Gastroesophageal sphincter (tissue), 4 donors: ENCODE measurements around the gene MUC6. TPM values are rescaled to one million over a fixed set of nuclear protein-coding genes. Genes with fewer than 3 reads are reported as not detected.

Source experiments
- ATAC-seq: fragments of 150-250 bp; one replicate; pipeline ENCODE4 v1.9.1; 2016; ENCODE audit warnings: mild to moderate bottlenecking, moderate library complexity
- H3K27ac ChIP-seq, 4 donors: fragments of 200-600 bp; sonication (generic) in 3 of 4; 1 replicate in 3 of 4; 2 replicates in 1 of 4; pipeline ENCODE4 v1.5.1; 2016 to 2019
- H3K27me3 ChIP-seq: fragments of 200-600 bp; sonication (generic); one replicate; pipeline ENCODE4 v1.5.1; 2019
- H3K36me3 ChIP-seq, 2 donors: fragments of 200-600 bp; sonication (generic); one replicate each; pipeline ENCODE4 v1.5.1; 2019; ENCODE audit warnings: control low read depth in 1 of 2
- H3K4me1 ChIP-seq, 3 donors: fragments of 200-600 bp; sonication (generic); 1 replicate in 2 of 3; 2 replicates in 1 of 3; pipeline ENCODE4 v1.5.1; 2016 to 2019; ENCODE audit warnings: control low read depth in 2 of 3
- H3K4me3 ChIP-seq, 2 donors: fragments of 200-600 bp; sonication (generic); one replicate each; pipeline ENCODE4 v1.5.1; 2019; ENCODE audit warnings: mild to moderate bottlenecking in 1 of 2, moderate library complexity in 1 of 2
- H3K9me3 ChIP-seq, 3 donors: fragments of 200-600 bp; sonication (generic); one replicate each; pipeline ENCODE4 v1.5.1; 2017 to 2019; ENCODE audit warnings: control low read depth in 2 of 3
- CTCF ChIP-seq, 4 experiments: fragments of 200-600 bp in 2 of 4; fragments of 450-650 bp in 2 of 4; sonication (generic) in 1 of 4; IDR thresholded peaks; one replicate each; pipeline ENCODE4 v1.5.1; 2017 to 2019; ENCODE audit warnings: antibody characterized with exemption in 4 of 4, mild to moderate bottlenecking in 2 of 4, moderate library complexity in 2 of 4
- EP300 ChIP-seq: sonication (generic); formaldehyde crosslinking; IDR thresholded peaks from one replicate; pipeline ENCODE4 v1.6.1; 2017; ENCODE audit warnings: antibody characterized with exemption, mild to moderate bottlenecking
- POLR2A ChIP-seq, 2 donors: fragments of 450-650 bp; IDR thresholded peaks; one replicate each; pipeline ENCODE4 v1.6.1; 2017; ENCODE audit warnings: antibody characterized with exemption in 2 of 2, mild to moderate bottlenecking in 2 of 2, moderate library complexity in 1 of 2
- POLR2AphosphoS5 ChIP-seq: sonication (generic); formaldehyde crosslinking; IDR thresholded peaks from one replicate; pipeline ENCODE4 v1.6.1; 2017; ENCODE audit warnings: antibody characterized with exemption
- WGBS, 2 donors: methylation state at CpG; one replicate each; pipeline ENCODE4 v1.1.5; 2018; ENCODE audit warnings: low coverage in 1 of 2; 5-methylcytosine and 5-hydroxymethylcytosine counted together
- total RNA-seq, 4 donors: library from RNA; depleted of rRNA; stranded (reverse); fragments of >200 nt; gene quantifications; one replicate each; pipeline ENCODE4 v1.1.0, GENCODE V29; 2016

The MUC6 gene
- total RNA-seq, 4 donors from 2014 or later, result 0.77 TPM; not detected in 3

GRCh38 chr11:1028616-1029015 is 7.9 kb downstream of the MUC6 start:
- Histone ChIP-seq H3K4me3 (no peak overlapping the region), H3K9me3 (no peaks in the 10 kb centered on the region), H3K4me1 (no peaks in the 10 kb centered on the region), H3K36me3 (peaks cover 0 to 8% of the 10 kb centered on the region in 2 donors), H3K27me3 (peaks cover 6% of the 10 kb centered on the region), H3K27ac (no peak overlapping the region)
- no CpG with 5 or more reads among the region's 14 CpGs for WGBS, 2 donors
- no peak for TF ChIP-seq POLR2AphosphoS5
- TF ChIP-seq EP300, result no peak
- no peak for TF ChIP-seq CTCF (IDR thresholded peaks at IDR 0.05)
- no peak for TF ChIP-seq POLR2A (IDR thresholded peaks at IDR 0.05)
- no peak for ATAC-seq

- peaks cover 0 to 8% of the 10 kb centered on the region in 2 donors for H3K36me3 ChIP-seq
- no peaks in the 10 kb centered on the region for H3K4me1 ChIP-seq
- TF ChIP-seq EP300, result no peak
- no peak for TF ChIP-seq POLR2AphosphoS5
- TF ChIP-seq CTCF (IDR thresholded peaks at IDR 0.05), result no peak
- TF ChIP-seq POLR2A (IDR thresholded peaks at IDR 0.05), result no peak
- ATAC-seq, result no peak
- no peak overlapping the region for H3K27ac ChIP-seq
- H3K9me3 ChIP-seq, result no peaks in the 10 kb centered on the region
- no CpG with 5 or more reads among the region's 17 CpGs for WGBS, 2 donors
- H3K27me3 ChIP-seq, result peaks cover 6% of the 10 kb centered on the region
- no peak overlapping the region for H3K4me3 ChIP-seq
These were observed 8.3 kb downstream of the MUC6 start for GRCh38 chr11:1028291-1028540.

- Histone ChIP-seq H3K9me3 (no peaks in the 10 kb centered on the region), H3K4me1 (no peaks in the 10 kb centered on the region), H3K4me3 (no peak overlapping the region), H3K27me3 (peaks cover 6% of the 10 kb centered on the region), H3K36me3 (peaks cover 0 to 8% of the 10 kb centered on the region in 2 donors), H3K27ac (no peak overlapping the region)
- no peak for ATAC-seq
- WGBS, 2 donors, result 40% methylated on average over 1 of the region's 36 CpGs; no CpG with 5 or more reads in 1 of the 2 donors
- TF ChIP-seq CTCF (IDR thresholded peaks at IDR 0.05) (no peak), POLR2AphosphoS5 (no peak), EP300 (no peak)
These were observed 8.8 kb downstream of the MUC6 start for GRCh38 chr11:1027483-1028290.

GRCh38 chr11:1026641-1027482 is 9.7 kb downstream of the MUC6 start:
- no peaks in the 10 kb centered on the region for H3K4me1 ChIP-seq
- WGBS, 2 donors, result no CpG with 5 or more reads among the region's 46 CpGs
- no peak overlapping the region for H3K4me3 ChIP-seq
- no peak for TF ChIP-seq POLR2A (IDR thresholded peaks at IDR 0.05)
- no peak for ATAC-seq
- H3K27me3 ChIP-seq, result peaks cover 6% of the 10 kb centered on the region
- no peak overlapping the region for H3K27ac ChIP-seq
- no peaks in the 10 kb centered on the region for H3K9me3 ChIP-seq
- peaks cover 0 to 8% of the 10 kb centered on the region in 2 donors for H3K36me3 ChIP-seq

GRCh38 chr11:1026163-1026450 is 10.4 kb downstream of the MUC6 start:
- Histone ChIP-seq H3K27me3 (peaks cover 2% of the 10 kb centered on the region), H3K9me3 (no peaks in the 10 kb centered on the region), H3K4me3 (no peak overlapping the region), H3K4me1 (no peaks in the 10 kb centered on the region), H3K36me3 (peaks cover 0 to 8% of the 10 kb centered on the region in 2 donors), H3K27ac (no peak overlapping the region)
- no CpG with 5 or more reads among the region's 14 CpGs for WGBS, 2 donors
- no peak for ATAC-seq
- TF ChIP-seq POLR2AphosphoS5 (no peak), EP300 (no peak), POLR2A (IDR thresholded peaks at IDR 0.05) (no peak), CTCF (IDR thresholded peaks at IDR 0.05) (no peak)
